Suprapubic skin (tissue), 4 donors: ENCODE results near the gene TSR3.

Experiments
- CTCF ChIP-seq, 2 donors: fragments of 200-600 bp in 1 of 2; fragments of 450-650 bp in 1 of 2; sonication (generic) in 1 of 2; IDR thresholded peaks; one replicate each; pipeline ENCODE4 v1.5.1; 2016 to 2019; ENCODE audit warnings: antibody characterized with exemption in 2 of 2, mild to moderate bottlenecking in 1 of 2, moderate library complexity in 1 of 2
- EP300 ChIP-seq: sonication (generic); formaldehyde crosslinking; IDR thresholded peaks from one replicate; pipeline ENCODE4 v1.6.1; 2017; ENCODE audit warnings: antibody characterized with exemption
- POLR2A ChIP-seq, 2 donors: fragments of 450-650 bp; IDR thresholded peaks; one replicate each; pipeline ENCODE4 v1.6.1; 2017; ENCODE audit warnings: antibody characterized with exemption in 2 of 2, mild to moderate bottlenecking in 2 of 2, moderate library complexity in 2 of 2
- POLR2AphosphoS5 ChIP-seq, 3 donors: sonication (generic); formaldehyde crosslinking; IDR thresholded peaks; one replicate each; pipeline ENCODE4 v1.6.1; 2017; ENCODE audit warnings: antibody characterized with exemption in 3 of 3

GRCh38 chr16:1340730-1341494, 10.8 kb downstream of the TSR3 start:
- TF ChIP-seq CTCF (IDR thresholded peaks at IDR 0.05) (no peak), POLR2A (IDR thresholded peaks at IDR 0.05) (no peak), POLR2AphosphoS5 (IDR thresholded peaks at IDR 0.05) (no peak), EP300 (no peak)
